Omental fat pad (tissue), 4 donors: Measurements from ENCODE around the gene TUBB2B. TPM values are rescaled to one million over a fixed set of nuclear protein-coding genes. Genes with fewer than 3 reads are reported as not detected.

Source experiments
- total RNA-seq, 4 donors: library from RNA; depleted of rRNA; stranded (reverse); fragments of >200 nt; gene quantifications; one replicate each; pipeline ENCODE4 v1.1.0, GENCODE V29; 2016

Gene TUBB2B
- total RNA-seq, 4 donors from 2014 or later: 2.4 to 8.9 (median 3.9) TPM

Other genes starting within 250 kb of the TUBB2B start
- gene NQO2, start 227.8 kb downstream of the TUBB2B start, total RNA-seq: 10 to 100 TPM; 32.9 to 54.0 (median 48.1) TPM
- 10 to 100 TPM; 29.6 to 47.0 (median 31.1) TPM for gene RIPK1, start 159.2 kb downstream of the TUBB2B start, total RNA-seq
- 10 to 100 TPM; 13.5 to 41.5 (median 20.9) TPM for gene BPHL, start 108.9 kb downstream of the TUBB2B start, total RNA-seq
- 100 to 1,000 TPM in 2 of 4 donors, 10 to 100 TPM in 2; 62.4 to 134 (median 97.8) TPM for gene TUBB2A, start 70.1 kb downstream of the TUBB2B start, total RNA-seq
- 10 to 100 TPM in 3 of 4 donors, 1 to 10 TPM in 1; 6.8 to 25.2 (median 23.3) TPM for gene PSMG4, start 31.3 kb upstream of the TUBB2B start, total RNA-seq
- 10 to 100 TPM in 3 of 4 donors, 1 to 10 TPM in 1; 8.3 to 22.5 (median 12.8) TPM for gene SLC22A23, start 229.4 kb upstream of the TUBB2B start, total RNA-seq